Keratinocyte (primary cell): ENCODE data around the gene GRM7. TPM values are rescaled to one million over a fixed set of nuclear protein-coding genes. Genes with fewer than 3 reads are reported as not detected.

ENCODE experiments used
- DNase-seq: peaks from one replicate; pipeline ENCODE4 v3.0.0-alpha.2; 2011; ENCODE audit warnings: low read depth, missing footprints, low spot score
- FAIRE-seq: peaks from 2 replicates; lab custom pipeline; 2011; peaks lifted over from hg19 to GRCh38; lab: Jason Lieb, UNC
- H2AFZ ChIP-seq: 2 replicates; pipeline ENCODE4 v1.6.0; 2012; ENCODE audit warnings: low read length, control low read depth, inconsistent platforms; ENCODE audit not compliant: control insufficient read depth
- H3K27ac ChIP-seq: 2 replicates; pipeline ENCODE4 v1.5.1; 2011; ENCODE audit warnings: low read length; ENCODE audit not compliant: control insufficient read depth, insufficient read depth
- H3K27me3 ChIP-seq: 3 replicates; pipeline ENCODE4 v1.6.0; 2011; ENCODE audit warnings: low read length; ENCODE audit not compliant: control insufficient read depth, insufficient read depth; ENCODE audit errors: extremely low read depth
- H3K36me3 ChIP-seq, 2 experiments: 2 replicates in 1 of 2; 3 replicates in 1 of 2; pipeline ENCODE4 v1.5.1; 2011; ENCODE audit warnings: low read length in 2 of 2, mild to moderate bottlenecking in 1 of 2; ENCODE audit not compliant: control insufficient read depth in 2 of 2, insufficient read depth in 2 of 2; ENCODE audit errors: extremely low read depth in 1 of 2
- H3K4me1 ChIP-seq: 3 replicates; pipeline ENCODE4 v1.5.1; 2011; ENCODE audit warnings: low read length; ENCODE audit not compliant: control insufficient read depth, insufficient read depth; ENCODE audit errors: extremely low read depth
- H3K4me2 ChIP-seq: 3 replicates; pipeline ENCODE4 v1.6.0; 2011; ENCODE audit warnings: low read depth, low read length; ENCODE audit not compliant: control insufficient read depth, insufficient read depth; ENCODE audit errors: extremely low read depth
- H3K4me3 ChIP-seq, 3 experiments: fragments of 200-600 bp in 1 of 3; sonication (generic) in 1 of 3; 2 replicates in 2 of 3; 3 replicates in 1 of 3; pipeline ENCODE4 v1.5.1; 2011 to 2016; ENCODE audit warnings: low read length in 3 of 3, mild to moderate bottlenecking in 3 of 3, control low read depth in 2 of 3, inconsistent platforms in 1 of 3, low read depth in 1 of 3, mixed read lengths in 1 of 3, mixed run types in 1 of 3, moderate library complexity in 1 of 3; ENCODE audit not compliant: control insufficient read depth in 2 of 3, insufficient read depth in 2 of 3; ENCODE audit errors: extremely low read depth in 1 of 3
- H3K79me2 ChIP-seq: 2 replicates; pipeline ENCODE4 v1.6.0; 2012; ENCODE audit warnings: low read length; ENCODE audit not compliant: control insufficient read depth, insufficient read depth
- H3K9ac ChIP-seq: 3 replicates; pipeline ENCODE4 v1.6.0; 2011; ENCODE audit warnings: low read length; ENCODE audit not compliant: control insufficient read depth, insufficient read depth; ENCODE audit errors: extremely low read depth
- H3K9me1 ChIP-seq: 3 replicates; pipeline ENCODE4 v1.6.0; 2011; ENCODE audit warnings: low read length; ENCODE audit not compliant: control insufficient read depth, insufficient read depth; ENCODE audit errors: extremely low read depth
- H3K9me3 ChIP-seq: 2 replicates; pipeline ENCODE4 v1.5.1; 2012; ENCODE audit warnings: low read depth, low read length; ENCODE audit not compliant: control insufficient read depth
- H4K20me1 ChIP-seq: 3 replicates; pipeline ENCODE4 v1.6.0; 2011; ENCODE audit warnings: low read length; ENCODE audit not compliant: control insufficient read depth, insufficient read depth; ENCODE audit errors: extremely low read depth
- EZH2 ChIP-seq: IDR thresholded peaks from one replicate; pipeline ENCODE4 v1.6.1; 2012; ENCODE audit warnings: inconsistent platforms, mild to moderate bottlenecking, low read length, moderate library complexity
- dilution Hi-C: fragments of 300-500 bp; cut with MboI; formaldehyde crosslinking; loops from one replicate; pipeline ENCODE4 v1.7.0; 2020; ENCODE audit warnings: low sequenced_read_pairs; ENCODE audit not compliant: extremely low pct_ligation_motif_present
- polyA plus RNA-seq, 5 experiments: library from polyadenylated mRNA; depleted of rRNA in 3 of 5; stranded (reverse) in 3 of 5; stranded (forward) in 1 of 5; unstranded in 1 of 5; fragments of >200 nt; gene quantifications; 1 replicate in 1 of 5; 2 replicates in 3 of 5; 3 replicates in 1 of 5; pipeline versions ENCODE4 v1.2.1 to v1.2.3, GENCODE V29; 2011 to 2012; ENCODE audit warnings: missing spikeins in 2 of 5, low read depth in 1 of 5, low replicate concordance in 1 of 5
- TF ChIP-seq, protein P1 (sequence below), 3 experiments: IDR thresholded peaks in 1 of 3; conservative IDR thresholded peaks in 1 of 3; optimal IDR thresholded peaks in 1 of 3; 2 replicates in 2 of 3; 3 replicates in 1 of 3; pipeline versions ENCODE3 to v1.5.1; 2011; ENCODE audit warnings: low read length in 3 of 3, mild to moderate bottlenecking in 3 of 3, moderate library complexity in 2 of 3, control low read depth in 1 of 3, inconsistent platforms in 1 of 3; ENCODE audit not compliant: insufficient read depth in 2 of 3; ENCODE audit errors: extremely low read depth in 1 of 3

Gene GRM7
- polyA plus RNA-seq, 1 donor (not counting 4 experiments of a cell fraction or from before 2014, with no cell fraction given): not detected

DNA sequence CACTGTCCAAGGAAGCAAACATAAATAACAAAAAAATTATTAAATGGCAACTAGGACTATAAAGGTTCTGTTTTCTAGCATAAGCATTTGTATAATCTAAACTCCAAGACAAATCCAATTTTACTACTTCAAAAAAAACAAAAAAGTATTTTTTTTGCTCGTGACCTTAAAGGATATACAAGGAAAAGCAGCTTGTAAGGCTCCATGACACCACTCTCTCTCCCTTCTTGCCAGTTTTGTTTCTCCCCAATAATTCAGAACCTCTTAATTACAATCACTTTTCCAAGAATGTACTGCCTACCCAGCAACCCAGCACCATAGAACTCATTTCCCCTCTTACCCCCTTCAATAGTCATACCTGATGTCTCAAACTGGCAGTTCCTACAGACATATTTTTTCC, 496.2 kb downstream of the GRM7 start:
- Histone ChIP-seq H3K27me3 (no peaks in the 10 kb centered on the region), H3K36me3 (no peaks in the 10 kb centered on the region), H3K4me2 (no peak overlapping the region), H3K9me1 (no peaks in the 10 kb centered on the region), H3K79me2 (no peaks in the 10 kb centered on the region), H4K20me1 (no peaks in the 10 kb centered on the region), H2AFZ (no peak overlapping the region), H3K27ac (no peak overlapping the region), H3K4me3 (no peak overlapping the region), H3K4me1 (no peaks in the 10 kb centered on the region), H3K9ac (no peak overlapping the region), H3K9me3 (no peaks in the 10 kb centered on the region)
- dilution Hi-C loops: no loop called here
- FAIRE-seq (no peak), DNase-seq (no peak)
- TF ChIP-seq EZH2: no peak
- TF ChIP-seq, protein P1, sequence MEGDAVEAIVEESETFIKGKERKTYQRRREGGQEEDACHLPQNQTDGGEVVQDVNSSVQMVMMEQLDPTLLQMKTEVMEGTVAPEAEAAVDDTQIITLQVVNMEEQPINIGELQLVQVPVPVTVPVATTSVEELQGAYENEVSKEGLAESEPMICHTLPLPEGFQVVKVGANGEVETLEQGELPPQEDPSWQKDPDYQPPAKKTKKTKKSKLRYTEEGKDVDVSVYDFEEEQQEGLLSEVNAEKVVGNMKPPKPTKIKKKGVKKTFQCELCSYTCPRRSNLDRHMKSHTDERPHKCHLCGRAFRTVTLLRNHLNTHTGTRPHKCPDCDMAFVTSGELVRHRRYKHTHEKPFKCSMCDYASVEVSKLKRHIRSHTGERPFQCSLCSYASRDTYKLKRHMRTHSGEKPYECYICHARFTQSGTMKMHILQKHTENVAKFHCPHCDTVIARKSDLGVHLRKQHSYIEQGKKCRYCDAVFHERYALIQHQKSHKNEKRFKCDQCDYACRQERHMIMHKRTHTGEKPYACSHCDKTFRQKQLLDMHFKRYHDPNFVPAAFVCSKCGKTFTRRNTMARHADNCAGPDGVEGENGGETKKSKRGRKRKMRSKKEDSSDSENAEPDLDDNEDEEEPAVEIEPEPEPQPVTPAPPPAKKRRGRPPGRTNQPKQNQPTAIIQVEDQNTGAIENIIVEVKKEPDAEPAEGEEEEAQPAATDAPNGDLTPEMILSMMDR (optimal IDR thresholded peaks at IDR 0.05 in 1 of 3, IDR thresholded peaks at IDR 0.05 in 1 of 3, conservative IDR thresholded peaks at IDR 0.05 in 1 of 3; ENCODE audit: extremely low read depth in 1 of 3, insufficient read depth in 2 of 3, low read length in 3 of 3): no peak

DNA sequence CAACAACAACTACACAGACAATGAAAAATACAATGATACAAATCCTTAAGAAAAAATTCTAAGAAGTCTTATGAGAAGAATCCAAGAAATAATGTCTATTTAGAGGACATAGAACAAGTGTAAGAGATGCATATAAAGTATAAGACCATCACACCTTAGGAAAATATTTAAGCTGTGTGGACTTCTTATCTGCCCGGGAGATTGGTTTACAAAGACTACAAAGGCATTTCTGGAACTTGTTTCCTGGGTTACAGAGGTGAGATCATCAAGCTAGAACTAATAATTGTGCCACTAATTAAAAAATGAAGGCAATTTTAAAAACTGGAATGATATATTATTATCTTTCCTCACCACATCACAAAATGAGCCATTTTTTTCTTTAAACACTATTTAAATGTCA, 507.1 kb downstream of the GRM7 start:
- no peaks in the 10 kb centered on the region for H3K36me3 ChIP-seq
- no peak for DNase-seq

More for the DNA sequence above, 507.1 kb downstream of the GRM7 start:
- H2AFZ ChIP-seq: no peak overlapping the region
- no peaks in the 10 kb centered on the region for H3K27me3 ChIP-seq
- TF ChIP-seq, protein P1 (optimal IDR thresholded peaks at IDR 0.05 in 1 of 3, IDR thresholded peaks at IDR 0.05 in 1 of 3, conservative IDR thresholded peaks at IDR 0.05 in 1 of 3; ENCODE audit: extremely low read depth in 1 of 3, insufficient read depth in 2 of 3, low read length in 3 of 3): no peak
- TF ChIP-seq EZH2: no peak
- H3K79me2 ChIP-seq: no peaks in the 10 kb centered on the region
- H4K20me1 ChIP-seq: no peaks in the 10 kb centered on the region
- H3K4me2 ChIP-seq: no peak overlapping the region
- H3K9ac ChIP-seq: no peak overlapping the region
- no peaks in the 10 kb centered on the region for H3K4me1 ChIP-seq
- dilution Hi-C loops: no loop called here
- no peak overlapping the region for H3K27ac ChIP-seq
- FAIRE-seq: no peak
- no peaks in the 10 kb centered on the region for H3K9me3 ChIP-seq
- H3K4me3 ChIP-seq: no peak overlapping the region
- no peaks in the 10 kb centered on the region for H3K9me1 ChIP-seq
